Limb (tissue), 2 donors: Measurements from ENCODE around the gene SLC26A2.

ENCODE experiments used
- DNase-seq, 2 donors: peaks; one replicate each; pipeline ENCODE4 v3.0.0-alpha.2; 2016; ENCODE audit errors: extremely low spot score in 2 of 2

SLC26A2 gene

GRCh38 chr5:150035139-150035895 lies 74.8 kb downstream of the SLC26A2 start:
- no peak for DNase-seq

- no peak for DNase-seq
These were observed 76.0 kb downstream of the SLC26A2 start for GRCh38 chr5:150036513-150036912.
